HG03064 (cell line): ENCODE results near the gene HSD17B4.
"Not testable (repeated sequence)": the region's sequence is repeated elsewhere in the genome, so short reads cannot be mapped to it uniquely, and the experiment has no call there.

Experiments used
- ATAC-seq: cut with Tn5 transposase; IDR thresholded peaks from one replicate; pipeline ENCODE4 v1.9.1; 2021; ENCODE audit warnings: low read depth; ENCODE audit not compliant: unreplicated experiment

HSD17B4 gene

GRCh38 chr5:119432674-119433237, 19.5 kb upstream of the HSD17B4 start:
- not testable (repeated sequence) for ATAC-seq

- peak; percentile 87 for ATAC-seq
These were observed 16.7 kb upstream of the HSD17B4 start for GRCh38 chr5:119435436-119436132.

- not testable (repeated sequence) for ATAC-seq
These were observed 14.3 kb upstream of the HSD17B4 start for GRCh38 chr5:119437785-119438586.

- ATAC-seq, result not testable (repeated sequence)
These were observed 13.7 kb upstream of the HSD17B4 start for GRCh38 chr5:119438587-119438917.

- ATAC-seq, result no peak
These were observed 13.1 kb upstream of the HSD17B4 start for GRCh38 chr5:119439140-119439631.

- not testable (repeated sequence) for ATAC-seq
These were observed 12.7 kb upstream of the HSD17B4 start for GRCh38 chr5:119439632-119440031.

- ATAC-seq, result not testable (repeated sequence)
These were observed 7.7 kb upstream of the HSD17B4 start for GRCh38 chr5:119444643-119445042.

- no peak for ATAC-seq
These were observed 6.8 kb upstream of the HSD17B4 start for GRCh38 chr5:119445544-119445943.

- ATAC-seq, result no peak
These were observed 2.4 kb upstream of the HSD17B4 start for GRCh38 chr5:119449882-119450281.

- ATAC-seq, result not testable (repeated sequence)
These were observed 1.7 kb upstream of the HSD17B4 start for GRCh38 chr5:119450627-119451026.

GRCh38 chr5:119451561-119451960, 736 bp upstream of the HSD17B4 start:
- ATAC-seq, result no peak

- peak; percentile 0 for ATAC-seq
These were observed 281 bp upstream of the HSD17B4 start for GRCh38 chr5:119452060-119452372.

GRCh38 chr5:119453040-119453373, 710 bp downstream of the HSD17B4 start:
- ATAC-seq, result peak; percentile 10

GRCh38 chr5:119454171-119454570, 1.9 kb downstream of the HSD17B4 start:
- no peak for ATAC-seq

- ATAC-seq, result no peak
These were observed 6.8 kb downstream of the HSD17B4 start for GRCh38 chr5:119458911-119459632.

GRCh38 chr5:119465640-119466039, 13.3 kb downstream of the HSD17B4 start:
- no peak for ATAC-seq

- ATAC-seq, result no peak
These were observed 16.0 kb downstream of the HSD17B4 start for GRCh38 chr5:119468286-119468685.

- ATAC-seq, result no peak
These were observed 17.9 kb downstream of the HSD17B4 start for GRCh38 chr5:119470105-119470763.

- ATAC-seq, result no peak
These were observed 18.7 kb downstream of the HSD17B4 start for GRCh38 chr5:119470851-119471451.

GRCh38 chr5:119473241-119473640, 20.9 kb downstream of the HSD17B4 start:
- ATAC-seq, result no peak
